Peyer's patch (tissue), 4 donors: ENCODE results near the gene SETD4.

Experiments used
- POLR2A ChIP-seq, 2 donors: fragments of 450-650 bp; IDR thresholded peaks; one replicate each; pipeline ENCODE4 v1.5.1; 2017; ENCODE audit warnings: antibody characterized with exemption in 2 of 2, mild to moderate bottlenecking in 2 of 2, moderate library complexity in 2 of 2
- TF ChIP-seq, protein P1 (sequence below), 6 experiments: fragments of 450-650 bp in 4 of 6; fragments of 200-600 bp in 2 of 6; sonication (generic) in 1 of 6; IDR thresholded peaks; one replicate each; pipeline ENCODE4 v1.5.1; 2017 to 2019; ENCODE audit warnings: antibody characterized with exemption in 6 of 6, mild to moderate bottlenecking in 3 of 6, moderate library complexity in 1 of 6

GRCh38 chr21:36048357-36048756 is 12.0 kb downstream of the SETD4 start:
- TF ChIP-seq, protein P1, sequence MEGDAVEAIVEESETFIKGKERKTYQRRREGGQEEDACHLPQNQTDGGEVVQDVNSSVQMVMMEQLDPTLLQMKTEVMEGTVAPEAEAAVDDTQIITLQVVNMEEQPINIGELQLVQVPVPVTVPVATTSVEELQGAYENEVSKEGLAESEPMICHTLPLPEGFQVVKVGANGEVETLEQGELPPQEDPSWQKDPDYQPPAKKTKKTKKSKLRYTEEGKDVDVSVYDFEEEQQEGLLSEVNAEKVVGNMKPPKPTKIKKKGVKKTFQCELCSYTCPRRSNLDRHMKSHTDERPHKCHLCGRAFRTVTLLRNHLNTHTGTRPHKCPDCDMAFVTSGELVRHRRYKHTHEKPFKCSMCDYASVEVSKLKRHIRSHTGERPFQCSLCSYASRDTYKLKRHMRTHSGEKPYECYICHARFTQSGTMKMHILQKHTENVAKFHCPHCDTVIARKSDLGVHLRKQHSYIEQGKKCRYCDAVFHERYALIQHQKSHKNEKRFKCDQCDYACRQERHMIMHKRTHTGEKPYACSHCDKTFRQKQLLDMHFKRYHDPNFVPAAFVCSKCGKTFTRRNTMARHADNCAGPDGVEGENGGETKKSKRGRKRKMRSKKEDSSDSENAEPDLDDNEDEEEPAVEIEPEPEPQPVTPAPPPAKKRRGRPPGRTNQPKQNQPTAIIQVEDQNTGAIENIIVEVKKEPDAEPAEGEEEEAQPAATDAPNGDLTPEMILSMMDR (IDR thresholded peaks at IDR 0.05): no peak
- no peak for TF ChIP-seq POLR2A (IDR thresholded peaks at IDR 0.05)
